GM12873 (cell line): ENCODE data around the gene SIK3.

Source experiments
- TF ChIP-seq, protein P1 (sequence below): IDR thresholded peaks from 2 replicates; pipeline ENCODE4 v1.5.1; 2012; ENCODE audit warnings: low read depth, mild to moderate bottlenecking, moderate library complexity, low read length, control low read depth; ENCODE audit not compliant: insufficient read depth; ENCODE audit errors: missing control alignments

The SIK3 gene

DNA sequence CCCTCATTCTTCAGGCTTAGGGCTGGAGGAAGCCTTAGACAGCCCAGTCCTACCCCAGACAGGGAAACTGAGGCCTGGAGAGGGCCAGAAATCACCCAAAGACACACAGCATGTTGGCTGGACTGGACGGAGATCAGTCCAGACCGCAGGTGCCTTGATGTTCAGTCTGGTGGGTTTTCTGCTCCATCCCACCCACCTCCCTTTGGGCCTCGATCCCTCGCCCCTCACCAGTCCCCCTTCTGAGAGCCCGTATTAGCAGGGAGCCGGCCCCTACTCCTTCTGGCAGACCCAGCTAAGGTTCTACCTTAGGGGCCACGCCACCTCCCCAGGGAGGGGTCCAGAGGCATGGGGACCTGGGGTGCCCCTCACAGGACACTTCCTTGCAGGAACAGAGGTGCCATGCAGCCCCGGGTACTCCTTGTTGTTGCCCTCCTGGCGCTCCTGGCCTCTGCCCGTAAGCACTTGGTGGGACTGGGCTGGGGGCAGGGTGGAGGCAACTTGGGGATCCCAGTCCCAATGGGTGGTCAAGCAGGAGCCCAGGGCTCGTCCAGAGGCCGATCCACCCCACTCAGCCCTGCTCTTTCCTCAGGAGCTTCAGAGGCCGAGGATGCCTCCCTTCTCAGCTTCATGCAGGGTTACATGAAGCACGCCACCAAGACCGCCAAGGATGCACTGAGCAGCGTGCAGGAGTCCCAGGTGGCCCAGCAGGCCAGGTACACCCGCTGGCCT is 267.9 kb downstream of the SIK3 start:
- TF ChIP-seq, protein P1, sequence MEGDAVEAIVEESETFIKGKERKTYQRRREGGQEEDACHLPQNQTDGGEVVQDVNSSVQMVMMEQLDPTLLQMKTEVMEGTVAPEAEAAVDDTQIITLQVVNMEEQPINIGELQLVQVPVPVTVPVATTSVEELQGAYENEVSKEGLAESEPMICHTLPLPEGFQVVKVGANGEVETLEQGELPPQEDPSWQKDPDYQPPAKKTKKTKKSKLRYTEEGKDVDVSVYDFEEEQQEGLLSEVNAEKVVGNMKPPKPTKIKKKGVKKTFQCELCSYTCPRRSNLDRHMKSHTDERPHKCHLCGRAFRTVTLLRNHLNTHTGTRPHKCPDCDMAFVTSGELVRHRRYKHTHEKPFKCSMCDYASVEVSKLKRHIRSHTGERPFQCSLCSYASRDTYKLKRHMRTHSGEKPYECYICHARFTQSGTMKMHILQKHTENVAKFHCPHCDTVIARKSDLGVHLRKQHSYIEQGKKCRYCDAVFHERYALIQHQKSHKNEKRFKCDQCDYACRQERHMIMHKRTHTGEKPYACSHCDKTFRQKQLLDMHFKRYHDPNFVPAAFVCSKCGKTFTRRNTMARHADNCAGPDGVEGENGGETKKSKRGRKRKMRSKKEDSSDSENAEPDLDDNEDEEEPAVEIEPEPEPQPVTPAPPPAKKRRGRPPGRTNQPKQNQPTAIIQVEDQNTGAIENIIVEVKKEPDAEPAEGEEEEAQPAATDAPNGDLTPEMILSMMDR: no peak

DNA sequence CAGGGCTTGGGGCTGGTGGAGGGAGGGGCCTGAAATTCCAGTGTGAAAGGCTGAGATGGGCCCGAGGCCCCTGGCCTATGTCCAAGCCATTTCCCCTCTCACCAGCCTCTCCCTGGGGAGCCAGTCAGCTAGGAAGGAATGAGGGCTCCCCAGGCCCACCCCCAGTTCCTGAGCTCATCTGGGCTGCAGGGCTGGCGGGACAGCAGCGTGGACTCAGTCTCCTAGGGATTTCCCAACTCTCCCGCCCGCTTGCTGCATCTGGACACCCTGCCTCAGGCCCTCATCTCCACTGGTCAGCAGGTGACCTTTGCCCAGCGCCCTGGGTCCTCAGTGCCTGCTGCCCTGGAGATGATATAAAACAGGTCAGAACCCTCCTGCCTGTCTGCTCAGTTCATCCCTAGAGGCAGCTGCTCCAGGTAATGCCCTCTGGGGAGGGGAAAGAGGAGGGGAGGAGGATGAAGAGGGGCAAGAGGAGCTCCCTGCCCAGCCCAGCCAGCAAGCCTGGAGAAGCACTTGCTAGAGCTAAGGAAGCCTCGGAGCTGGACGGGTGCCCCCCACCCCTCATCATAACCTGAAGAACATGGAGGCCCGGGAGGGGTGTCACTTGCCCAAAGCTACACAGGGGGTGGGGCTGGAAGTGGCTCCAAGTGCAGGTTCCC is 268.6 kb downstream of the SIK3 start, which contains the start of gene APOC3:
APOC3 (plus strand) TSS at position 383 of the 659 bp plus-strand sequence. CDS start 676 bp downstream, outside the sequence.
- TF ChIP-seq, protein P1: no peak

DNA sequence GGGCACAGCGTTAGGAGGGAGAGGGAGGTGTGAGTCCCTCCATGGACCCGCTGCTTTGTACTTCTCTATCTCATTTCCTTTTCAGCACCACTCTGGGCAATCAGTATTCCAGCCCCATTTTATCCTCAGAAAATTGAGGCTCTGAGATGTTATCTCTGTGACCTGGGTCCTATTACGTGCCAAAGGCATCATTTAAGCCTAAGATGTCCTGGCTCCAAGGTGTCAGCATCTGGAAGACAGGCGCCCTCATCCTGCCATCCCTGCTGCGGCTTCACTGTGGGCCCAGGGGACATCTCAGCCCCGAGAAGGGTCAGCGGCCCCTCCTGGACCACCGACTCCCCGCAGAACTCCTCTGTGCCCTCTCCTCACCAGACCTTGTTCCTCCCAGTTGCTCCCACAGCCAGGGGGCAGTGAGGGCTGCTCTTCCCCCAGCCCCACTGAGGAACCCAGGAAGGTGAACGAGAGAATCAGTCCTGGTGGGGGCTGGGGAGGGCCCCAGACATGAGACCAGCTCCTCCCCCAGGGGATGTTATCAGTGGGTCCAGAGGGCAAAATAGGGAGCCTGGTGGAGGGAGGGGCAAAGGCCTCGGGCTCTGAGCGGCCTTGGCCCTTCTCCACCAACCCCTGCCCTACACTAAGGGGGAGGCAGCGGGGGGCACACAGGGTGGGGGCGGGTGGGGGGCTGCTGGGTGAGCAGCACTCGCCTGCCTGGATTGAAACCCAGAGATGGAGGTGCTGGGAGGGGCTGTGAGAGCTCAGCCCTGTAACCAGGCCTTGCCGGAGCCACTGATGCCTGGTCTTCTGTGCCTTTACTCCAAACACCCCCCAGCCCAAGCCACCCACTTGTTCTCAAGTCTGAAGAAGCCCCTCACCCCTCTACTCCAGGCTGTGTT is 269.4 kb downstream of the SIK3 start:
- TF ChIP-seq, protein P1: no peak

DNA sequence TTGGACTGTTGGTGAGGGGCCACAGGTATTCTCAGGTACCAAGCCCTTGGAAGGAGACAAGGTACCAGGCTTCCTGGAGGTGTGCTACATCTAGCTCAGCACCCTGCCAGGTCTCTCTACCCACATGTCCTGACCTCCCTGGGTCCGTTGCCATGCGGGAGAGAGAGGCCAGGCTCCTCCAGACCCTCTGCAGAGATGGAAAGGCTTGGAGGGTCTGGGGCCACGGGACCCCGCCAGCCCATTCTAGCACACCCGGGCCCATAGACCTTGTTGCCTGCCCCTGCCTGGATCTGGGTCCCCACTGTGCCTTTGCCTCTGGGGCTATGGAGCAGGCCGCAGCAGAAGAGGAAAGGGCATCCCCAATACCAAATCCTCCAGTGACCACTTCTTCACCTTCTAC is 270.8 kb downstream of the SIK3 start:
- TF ChIP-seq, protein P1: no peak

DNA sequence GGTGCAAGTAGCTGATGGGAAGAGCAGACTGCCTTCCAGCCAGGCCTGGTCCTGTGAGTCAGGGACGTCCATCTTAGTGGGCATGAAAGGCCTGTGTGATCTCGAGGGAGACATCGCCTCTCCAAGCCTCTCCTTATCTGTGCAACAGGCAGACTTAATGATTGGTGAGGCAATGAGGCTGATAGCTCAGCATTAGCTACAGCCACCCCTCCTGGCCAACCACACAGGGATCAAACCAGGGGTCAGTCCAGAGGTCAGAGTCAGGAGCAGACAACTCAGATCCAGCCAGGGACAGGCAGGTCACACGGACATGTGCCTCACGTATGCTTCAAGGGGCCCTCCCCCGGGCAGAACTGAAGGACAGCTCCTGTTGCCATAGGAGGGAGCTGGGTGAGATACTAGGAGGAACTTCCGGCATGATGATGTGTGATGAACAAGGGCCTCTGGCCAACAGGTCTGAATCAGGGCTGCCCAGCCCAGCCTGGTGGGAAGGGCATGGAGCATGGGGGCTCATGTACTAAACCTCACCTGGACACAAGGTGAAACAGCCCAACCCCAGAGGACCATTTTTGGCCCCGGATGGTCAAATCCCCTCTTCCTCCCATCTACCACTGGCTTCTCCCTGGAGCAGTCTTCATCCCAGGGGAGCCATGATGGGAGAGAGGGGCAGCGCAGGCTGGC is 271.3 kb downstream of the SIK3 start:
- TF ChIP-seq, protein P1: no peak

DNA sequence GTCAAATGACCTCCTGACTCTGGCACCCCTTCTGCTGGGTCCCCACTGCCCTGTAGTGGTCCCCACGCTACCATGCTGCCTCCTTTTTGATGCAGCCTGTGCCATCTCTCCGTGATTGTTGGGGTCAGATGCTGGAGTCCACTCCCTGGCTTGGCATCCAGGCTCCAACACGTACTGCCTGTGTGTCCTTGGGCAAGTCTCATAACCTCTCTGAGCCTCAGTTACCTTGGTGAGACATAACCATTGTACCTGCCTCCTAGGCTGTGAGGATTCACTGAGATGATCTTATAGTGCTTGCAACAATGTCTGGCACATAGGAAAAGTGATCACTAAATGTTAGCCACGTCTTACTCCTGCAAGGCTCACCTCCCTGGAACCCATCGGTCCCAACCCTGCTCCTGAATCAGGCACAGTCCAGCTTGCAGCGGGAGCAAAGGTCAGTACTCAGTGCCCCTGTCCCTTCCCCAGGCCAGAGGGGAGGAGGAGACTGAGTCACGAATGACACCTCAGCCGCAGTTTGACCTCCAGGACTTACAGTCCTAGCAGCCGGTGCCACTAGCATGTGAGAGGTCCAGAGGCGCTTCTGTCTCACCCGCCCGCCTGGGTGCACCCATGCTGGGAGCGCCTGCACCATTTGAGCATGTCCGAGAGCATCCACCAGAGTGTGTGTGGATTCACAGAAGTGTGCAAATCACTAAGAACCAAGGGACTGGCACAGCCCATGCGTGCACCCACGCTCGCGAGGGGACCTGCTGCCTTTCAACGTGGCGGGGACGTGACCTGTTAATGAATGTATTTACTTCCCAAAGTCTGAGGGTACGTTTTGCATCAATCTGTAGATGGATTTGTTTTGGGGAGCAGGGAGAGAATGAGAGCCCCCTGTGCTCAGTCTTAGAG is 272.1 kb downstream of the SIK3 start:
- TF ChIP-seq, protein P1: no peak
